DND-41 (cell line): Measurements from ENCODE around the gene RAB20.

Experiments used
- EZH2 ChIP-seq: IDR thresholded peaks from 3 replicates; pipeline ENCODE4 v1.6.1; 2012; ENCODE audit warnings: borderline replicate concordance, low read depth, mild to moderate bottlenecking, moderate library complexity, low read length, inconsistent platforms; ENCODE audit not compliant: severe bottlenecking
- TF ChIP-seq, protein P1 (sequence below): IDR thresholded peaks from 2 replicates; pipeline ENCODE4 v1.5.1; 2012; ENCODE audit warnings: borderline replicate concordance, low read length, moderate library complexity, mild to moderate bottlenecking; ENCODE audit not compliant: poor library complexity, severe bottlenecking; ENCODE audit errors: extremely low read depth

- TF ChIP-seq, protein P1, sequence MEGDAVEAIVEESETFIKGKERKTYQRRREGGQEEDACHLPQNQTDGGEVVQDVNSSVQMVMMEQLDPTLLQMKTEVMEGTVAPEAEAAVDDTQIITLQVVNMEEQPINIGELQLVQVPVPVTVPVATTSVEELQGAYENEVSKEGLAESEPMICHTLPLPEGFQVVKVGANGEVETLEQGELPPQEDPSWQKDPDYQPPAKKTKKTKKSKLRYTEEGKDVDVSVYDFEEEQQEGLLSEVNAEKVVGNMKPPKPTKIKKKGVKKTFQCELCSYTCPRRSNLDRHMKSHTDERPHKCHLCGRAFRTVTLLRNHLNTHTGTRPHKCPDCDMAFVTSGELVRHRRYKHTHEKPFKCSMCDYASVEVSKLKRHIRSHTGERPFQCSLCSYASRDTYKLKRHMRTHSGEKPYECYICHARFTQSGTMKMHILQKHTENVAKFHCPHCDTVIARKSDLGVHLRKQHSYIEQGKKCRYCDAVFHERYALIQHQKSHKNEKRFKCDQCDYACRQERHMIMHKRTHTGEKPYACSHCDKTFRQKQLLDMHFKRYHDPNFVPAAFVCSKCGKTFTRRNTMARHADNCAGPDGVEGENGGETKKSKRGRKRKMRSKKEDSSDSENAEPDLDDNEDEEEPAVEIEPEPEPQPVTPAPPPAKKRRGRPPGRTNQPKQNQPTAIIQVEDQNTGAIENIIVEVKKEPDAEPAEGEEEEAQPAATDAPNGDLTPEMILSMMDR = no peak
- TF ChIP-seq EZH2 = no peak
These were observed 16.8 kb upstream of the RAB20 start for GRCh38 chr13:110578363-110578762.
